Mesendoderm (in vitro differentiated cells): ENCODE data around the gene UBE2D1. TPM values are rescaled to one million over a fixed set of nuclear protein-coding genes. Genes with fewer than 3 reads are reported as not detected.

ENCODE experiments used
- DNase-seq: peaks from one replicate; pipeline ENCODE4 v3.0.0; 2013
- H2AK5ac ChIP-seq: 2 replicates; pipeline ENCODE4 v1.6.1; 2013; ENCODE audit warnings: low read length, inconsistent platforms
- H2BK120ac ChIP-seq: 2 replicates; pipeline ENCODE4 v1.6.1; 2013; ENCODE audit warnings: low read depth, mild to moderate bottlenecking, low read length, moderate library complexity, mixed read lengths
- H2BK15ac ChIP-seq: replicated peaks from 2 replicates; pipeline ENCODE4 v1.6.1; 2013; ENCODE audit warnings: low read depth, mild to moderate bottlenecking, moderate library complexity
- H2BK5ac ChIP-seq: 2 replicates; pipeline ENCODE4 v1.6.1; 2013; ENCODE audit warnings: low read length, inconsistent platforms
- H3K18ac ChIP-seq: 2 replicates; pipeline ENCODE4 v1.6.1; 2013; ENCODE audit warnings: mild to moderate bottlenecking, low read length, mixed read lengths
- H3K23ac ChIP-seq: one replicate; pipeline ENCODE4 v1.6.1; 2013; ENCODE audit warnings: low read length
- H3K27ac ChIP-seq: 2 replicates; pipeline ENCODE4 v1.5.1; 2013; ENCODE audit warnings: low read depth, mild to moderate bottlenecking, inconsistent platforms, low read length, moderate library complexity
- H3K27me3 ChIP-seq: 2 replicates; pipeline ENCODE4 v1.6.1; 2013; ENCODE audit warnings: low read length, control low read depth, mild to moderate bottlenecking, inconsistent platforms; ENCODE audit not compliant: insufficient read depth, poor library complexity
- H3K36me3 ChIP-seq: 2 replicates; pipeline ENCODE4 v1.6.1; 2013; ENCODE audit warnings: low read length, inconsistent platforms; ENCODE audit not compliant: control insufficient read depth, insufficient read depth
- H3K4ac ChIP-seq: one replicate; pipeline ENCODE4 v1.6.1; 2013; ENCODE audit warnings: low read depth, mild to moderate bottlenecking, low read length, moderate library complexity
- H3K4me1 ChIP-seq: 2 replicates; pipeline ENCODE4 v1.6.1; 2013; ENCODE audit warnings: low read depth, low read length, inconsistent platforms; ENCODE audit not compliant: control insufficient read depth
- H3K4me2 ChIP-seq: 2 replicates; pipeline ENCODE4 v1.6.1; 2013; ENCODE audit warnings: low read length
- H3K4me3 ChIP-seq: 2 replicates; pipeline ENCODE4 v1.5.1; 2013; ENCODE audit warnings: mild to moderate bottlenecking, low read length
- H3K56ac ChIP-seq: one replicate; pipeline ENCODE4 v1.6.1; 2013; ENCODE audit warnings: low read length
- H3K79me1 ChIP-seq: 2 replicates; pipeline ENCODE4 v1.6.1; 2013; ENCODE audit warnings: low read length, inconsistent platforms
- H3K79me2 ChIP-seq: 2 replicates; pipeline ENCODE4 v1.6.1; 2013; ENCODE audit warnings: mild to moderate bottlenecking, low read length; ENCODE audit not compliant: control insufficient read depth, insufficient read depth
- H3K9ac ChIP-seq: 2 replicates; pipeline ENCODE4 v1.6.1; 2013; ENCODE audit warnings: low read length, inconsistent platforms
- H4K5ac ChIP-seq: one replicate; pipeline ENCODE4 v1.6.1; 2013; ENCODE audit warnings: low read length
- H4K8ac ChIP-seq: one replicate; pipeline ENCODE4 v1.6.1; 2013; ENCODE audit warnings: low read depth, mild to moderate bottlenecking, control low read depth, low read length, moderate library complexity
- WGBS: extraction: QIAGEN DNeasy Blood & Tissue Kit; methylation state at CpG from one replicate; pipeline ENCODE4 v1.1.7; 2013; ENCODE audit warnings: low lambda C conversion rate, missing lambda C conversion rate; ENCODE audit not compliant: insufficient coverage; ENCODE audit errors: extremely low coverage; 5-methylcytosine and 5-hydroxymethylcytosine counted together
- polyA plus RNA-seq, 2 experiments: library from polyadenylated mRNA; stranded (reverse); fragments of 200-250 nt; gene quantifications; one replicate each; pipeline ENCODE4 v1.2.3, GENCODE V29; 2013

UBE2D1 gene
- polyA plus RNA-seq (2013, experiment 1 of 2) = 37.9 TPM
- 40.1 TPM for polyA plus RNA-seq (2013, experiment 2 of 2)

- Histone ChIP-seq H3K18ac (peak within 1 kb of the TSS; percentile 15), H3K4me2 (peak within 1 kb of the TSS; percentile 12), H3K79me1 (peaks cover 5% of the 10 kb centered on the region), H2BK15ac (no peak within 1 kb of the TSS), H4K8ac (no peak within 1 kb of the TSS), H2AK5ac (no peak within 1 kb of the TSS), H2BK5ac (no peak within 1 kb of the TSS), H3K23ac (no peak within 1 kb of the TSS), H3K27ac (no peak within 1 kb of the TSS), H3K79me2 (peaks cover 15% of the 10 kb centered on the region), H3K36me3 (no peaks in the 10 kb centered on the region), H4K5ac (no peak within 1 kb of the TSS), H3K9ac (peak within 1 kb of the TSS; percentile 82), H3K4ac (no peak within 1 kb of the TSS), H2BK120ac (no peak within 1 kb of the TSS), H3K27me3 (no peaks in the 10 kb centered on the region), H3K56ac (peak within 1 kb of the TSS; percentile 91), H3K4me3 (peak within 1 kb of the TSS; percentile 89), H3K4me1 (no peaks in the 10 kb centered on the region)
- DNase-seq = peak; percentile 90
- no CpG with 5 or more reads among the region's 49 CpGs for WGBS
Measured at GRCh38 chr10:58334817-58335305, at the start of gene UBE2D1. UBE2D1 (plus strand) TSS chr10:58335006; CDS start chr10:58335202, 196 bp downstream.

- H3K9ac ChIP-seq = no peak overlapping the region
- no peaks in the 10 kb centered on the region for H3K79me1 ChIP-seq
- no peaks in the 10 kb centered on the region for H3K4me1 ChIP-seq
- H2BK5ac ChIP-seq = no peak overlapping the region
- no peak overlapping the region for H3K18ac ChIP-seq
- no peaks in the 10 kb centered on the region for H3K27me3 ChIP-seq
- H3K4ac ChIP-seq = no peak overlapping the region
- H2AK5ac ChIP-seq = no peak overlapping the region
- H4K8ac ChIP-seq = no peak overlapping the region
- no peak overlapping the region for H2BK15ac ChIP-seq
- no peak overlapping the region for H3K4me2 ChIP-seq
- H3K36me3 ChIP-seq = no peaks in the 10 kb centered on the region
- no peak overlapping the region for H3K27ac ChIP-seq
- H3K4me3 ChIP-seq = no peak overlapping the region
- no peak overlapping the region for H3K23ac ChIP-seq
- DNase-seq = peak; percentile 35
- no peak overlapping the region for H3K56ac ChIP-seq
- H3K79me2 ChIP-seq = no peaks in the 10 kb centered on the region
- no peak overlapping the region for H2BK120ac ChIP-seq
- no peak overlapping the region for H4K5ac ChIP-seq
- WGBS = no CpG with 5 or more reads among the region's 5 CpGs
Measured at GRCh38 chr10:58291538-58292174, 43.1 kb upstream of the UBE2D1 start.

- no peaks in the 10 kb centered on the region for H3K4me1 ChIP-seq
- no peak overlapping the region for H3K4ac ChIP-seq
- no peak overlapping the region for H2AK5ac ChIP-seq
- no peak overlapping the region for H3K56ac ChIP-seq
- H3K23ac ChIP-seq = no peak overlapping the region
- no peak overlapping the region for H2BK15ac ChIP-seq
- no peak overlapping the region for H3K9ac ChIP-seq
- H3K27ac ChIP-seq = no peak overlapping the region
- H3K4me2 ChIP-seq = no peak overlapping the region
- H4K5ac ChIP-seq = no peak overlapping the region
- H2BK5ac ChIP-seq = no peak overlapping the region
- H3K36me3 ChIP-seq = no peaks in the 10 kb centered on the region
- WGBS = no CpG with 5 or more reads among the region's 5 CpGs
- no peaks in the 10 kb centered on the region for H3K79me2 ChIP-seq
- no peak overlapping the region for H3K18ac ChIP-seq
- H3K4me3 ChIP-seq = no peak overlapping the region
- H2BK120ac ChIP-seq = no peak overlapping the region
- no peak overlapping the region for H4K8ac ChIP-seq
- no peaks in the 10 kb centered on the region for H3K79me1 ChIP-seq
- H3K27me3 ChIP-seq = no peaks in the 10 kb centered on the region
- peak; percentile 63 for DNase-seq
Measured at GRCh38 chr10:58293989-58294388, 40.8 kb upstream of the UBE2D1 start.

GRCh38 chr10:58299580-58299979, 35.2 kb upstream of the UBE2D1 start:
- no peak overlapping the region for H3K56ac ChIP-seq
- H3K4ac ChIP-seq = no peak overlapping the region
- no peak overlapping the region for H2AK5ac ChIP-seq
- H3K79me1 ChIP-seq = no peaks in the 10 kb centered on the region
- no peak overlapping the region for H3K18ac ChIP-seq
- no peaks in the 10 kb centered on the region for H3K27me3 ChIP-seq
- H3K27ac ChIP-seq = no peak overlapping the region
- H3K36me3 ChIP-seq = no peaks in the 10 kb centered on the region
- H3K4me3 ChIP-seq = no peak overlapping the region
- no peak overlapping the region for H3K9ac ChIP-seq
- H3K23ac ChIP-seq = no peak overlapping the region
- no peak overlapping the region for H4K8ac ChIP-seq
- WGBS = no CpG with 5 or more reads among the region's 4 CpGs
- DNase-seq = peak; percentile 76
- no peak overlapping the region for H2BK15ac ChIP-seq
- H2BK120ac ChIP-seq = no peak overlapping the region
- H3K4me1 ChIP-seq = no peaks in the 10 kb centered on the region
- no peak overlapping the region for H4K5ac ChIP-seq
- no peak overlapping the region for H3K4me2 ChIP-seq
- no peaks in the 10 kb centered on the region for H3K79me2 ChIP-seq
- H2BK5ac ChIP-seq = no peak overlapping the region

- no peak overlapping the region for H3K27ac ChIP-seq
- no peak overlapping the region for H3K4ac ChIP-seq
- no peak overlapping the region for H2BK5ac ChIP-seq
- no peak overlapping the region for H2BK120ac ChIP-seq
- H3K4me1 ChIP-seq = no peaks in the 10 kb centered on the region
- H3K56ac ChIP-seq = no peak overlapping the region
- no peak for DNase-seq
- no peak overlapping the region for H3K4me3 ChIP-seq
- no peak overlapping the region for H2AK5ac ChIP-seq
- H3K18ac ChIP-seq = no peak overlapping the region
- H4K8ac ChIP-seq = no peak overlapping the region
- no peaks in the 10 kb centered on the region for H3K79me1 ChIP-seq
- H3K4me2 ChIP-seq = no peak overlapping the region
- H3K79me2 ChIP-seq = no peaks in the 10 kb centered on the region
- H3K27me3 ChIP-seq = no peaks in the 10 kb centered on the region
- no peak overlapping the region for H2BK15ac ChIP-seq
- no peaks in the 10 kb centered on the region for H3K36me3 ChIP-seq
- H3K23ac ChIP-seq = no peak overlapping the region
- H3K9ac ChIP-seq = no peak overlapping the region
- H4K5ac ChIP-seq = no peak overlapping the region
Measured at GRCh38 chr10:58300676-58301075, 34.1 kb upstream of the UBE2D1 start.

GRCh38 chr10:58302254-58302653, 32.6 kb upstream of the UBE2D1 start:
- H3K18ac ChIP-seq = no peak overlapping the region
- no peak overlapping the region for H3K4ac ChIP-seq
- no peak overlapping the region for H3K4me2 ChIP-seq
- DNase-seq = no peak
- H3K79me1 ChIP-seq = no peaks in the 10 kb centered on the region
- H2AK5ac ChIP-seq = no peak overlapping the region
- H3K9ac ChIP-seq = no peak overlapping the region
- no peak overlapping the region for H4K8ac ChIP-seq
- H3K4me1 ChIP-seq = no peaks in the 10 kb centered on the region
- no peak overlapping the region for H4K5ac ChIP-seq
- no peaks in the 10 kb centered on the region for H3K36me3 ChIP-seq
- no peak overlapping the region for H2BK15ac ChIP-seq
- H2BK5ac ChIP-seq = no peak overlapping the region
- no CpG with 5 or more reads among the region's 2 CpGs for WGBS
- H3K27me3 ChIP-seq = no peaks in the 10 kb centered on the region
- H3K4me3 ChIP-seq = no peak overlapping the region
- no peak overlapping the region for H3K56ac ChIP-seq
- no peak overlapping the region for H3K23ac ChIP-seq
- no peaks in the 10 kb centered on the region for H3K79me2 ChIP-seq
- H2BK120ac ChIP-seq = no peak overlapping the region
- H3K27ac ChIP-seq = no peak overlapping the region
